Right ventricle myocardium inferior (tissue), 1 donor: ENCODE data around the gene MLLT1. TPM values are rescaled to one million over a fixed set of nuclear protein-coding genes. Genes with fewer than 3 reads are reported as not detected.
A peak's percentile ranks its signal among the peaks of the same experiment; 100 is the strongest.

Source experiments
- ATAC-seq: fragments of 200-7000 bp; cut with Tn5 transposase; one replicate; pipeline ENCODE4 v1.9.1; 2020; ENCODE audit warnings: mild to moderate bottlenecking, moderate library complexity
- DNase-seq: peaks from one replicate; pipeline ENCODE4 v3.0.0; 2021; ENCODE audit errors: missing footprints
- intact Hi-C: fragments of 100-400 bp; cut with DNase I; formaldehyde crosslinking; loops from one replicate; pipeline ENCODE4 v1.11.0; 2022
- total RNA-seq: library from RNA; stranded (reverse); fragmentation: NEBNext Ultra II Directional; extraction: Animal tissue kit (Norgen Biotek cat#: 25700); gene quantifications from one replicate; pipeline ENCODE4 v1.2.1, GENCODE V29; 2021
- donor health status: DM: no; HTN: yes; CAD: no; lungs with severe emphysema.

Gene MLLT1
- total RNA-seq, 1 donor from 2014 or later, result 40.1 TPM

GRCh38 chr19:6262519-6262918 lies 17.3 kb downstream of the MLLT1 start:
- ATAC-seq, result no peak
- DNase-seq, result no peak
- intact Hi-C loops, result no loop called here

- intact Hi-C loops, result no loop called here
- ATAC-seq (no peak), DNase-seq (no peak)
Measured at GRCh38 chr19:6261883-6262282, 17.9 kb downstream of the MLLT1 start.

- DNase-seq (no peak), ATAC-seq (no peak)
- intact Hi-C loops, result no loop called here
Measured at GRCh38 chr19:6260912-6261650, 18.7 kb downstream of the MLLT1 start.

- DNase-seq (no peak), ATAC-seq (no peak)
- intact Hi-C loops, result no loop called here
Measured at GRCh38 chr19:6260376-6260775, 19.4 kb downstream of the MLLT1 start.

- ATAC-seq (no peak), DNase-seq (no peak)
- intact Hi-C loops, result no loop called here
Measured at GRCh38 chr19:6259312-6259861, 20.4 kb downstream of the MLLT1 start.

- ATAC-seq (no peak), DNase-seq (no peak)
- intact Hi-C loops, result no loop called here
Measured at GRCh38 chr19:6258812-6259311, 20.9 kb downstream of the MLLT1 start.

GRCh38 chr19:6253954-6254733 lies 25.6 kb downstream of the MLLT1 start:
- intact Hi-C loops, result no loop called here
- DNase-seq (no peak), ATAC-seq (no peak)

- no peak for DNase-seq
- intact Hi-C loops, result no loop called here
- ATAC-seq, result no peak
Measured at GRCh38 chr19:6252066-6252465, 27.7 kb downstream of the MLLT1 start.

- no peak for DNase-seq
- no peak for ATAC-seq
- intact Hi-C loops, result no loop called here
Measured at GRCh38 chr19:6250909-6251308, 28.9 kb downstream of the MLLT1 start.

GRCh38 chr19:6250024-6250615 lies 29.7 kb downstream of the MLLT1 start:
- intact Hi-C loops, result no loop called here
- DNase-seq, result no peak
- ATAC-seq, result no peak

GRCh38 chr19:6249296-6249695 lies 30.5 kb downstream of the MLLT1 start:
- intact Hi-C loops, result no loop called here
- no peak for DNase-seq
- ATAC-seq, result no peak

GRCh38 chr19:6248844-6249243 lies 30.9 kb downstream of the MLLT1 start:
- intact Hi-C loops, result no loop called here
- ATAC-seq, result no peak
- no peak for DNase-seq

GRCh38 chr19:6248341-6248740 lies 31.4 kb downstream of the MLLT1 start:
- intact Hi-C loops, result no loop called here
- DNase-seq (no peak), ATAC-seq (no peak)

- peak; percentile 58 for ATAC-seq
- intact Hi-C loops, result no loop called here
Measured at GRCh38 chr19:6247007-6247288, 32.8 kb downstream of the MLLT1 start.

GRCh38 chr19:6246174-6247006 lies 33.4 kb downstream of the MLLT1 start:
- DNase-seq (no peak), ATAC-seq (peak; percentile 58)
- intact Hi-C loops, result no loop called here

More at GRCh38 chr19:6247007-6247288, 32.8 kb downstream of the MLLT1 start:
- DNase-seq, result no peak

GRCh38 chr19:6242677-6243076 lies 37.1 kb downstream of the MLLT1 start:
- intact Hi-C loops, result no loop called here
- ATAC-seq (no peak), DNase-seq (no peak)

- ATAC-seq, result no peak
- DNase-seq, result no peak
- intact Hi-C loops, result no loop called here
Measured at GRCh38 chr19:6241680-6242377, 37.9 kb downstream of the MLLT1 start.

- intact Hi-C loops, result no loop called here
- no peak for DNase-seq
- no peak for ATAC-seq
Measured at GRCh38 chr19:6241056-6241455, 38.7 kb downstream of the MLLT1 start.
